GM15510 (cell line): ENCODE measurements around the gene SLC22A4.

Experiments used
- POLR2A ChIP-seq: IDR thresholded peaks from 3 replicates; pipeline ENCODE4 v1.6.1; 2011; ENCODE audit warnings: borderline replicate concordance; ENCODE audit not compliant: insufficient read length; ENCODE audit errors: extremely low read depth

The SLC22A4 gene

GRCh38 chr5:132300577-132301343 lies 6.6 kb downstream of the SLC22A4 start:
- TF ChIP-seq POLR2A, result no peak

GRCh38 chr5:132301344-132302271 lies 7.4 kb downstream of the SLC22A4 start:
- no peak for TF ChIP-seq POLR2A

- TF ChIP-seq POLR2A, result no peak
Measured at GRCh38 chr5:132302413-132302812, 8.2 kb downstream of the SLC22A4 start.

- no peak for TF ChIP-seq POLR2A
Measured at GRCh38 chr5:132303589-132303988, 9.4 kb downstream of the SLC22A4 start.

- TF ChIP-seq POLR2A, result no peak
Measured at GRCh38 chr5:132305420-132305819, 11.2 kb downstream of the SLC22A4 start.

- TF ChIP-seq POLR2A, result no peak
Measured at GRCh38 chr5:132308701-132309100, 14.5 kb downstream of the SLC22A4 start.

- no peak for TF ChIP-seq POLR2A
Measured at GRCh38 chr5:132309679-132310078, 15.5 kb downstream of the SLC22A4 start.

GRCh38 chr5:132310141-132310834 lies 16.1 kb downstream of the SLC22A4 start:
- no peak for TF ChIP-seq POLR2A

- no peak for TF ChIP-seq POLR2A
Measured at GRCh38 chr5:132313366-132313765, 19.2 kb downstream of the SLC22A4 start.

GRCh38 chr5:132313961-132314432 lies 19.8 kb downstream of the SLC22A4 start:
- no peak for TF ChIP-seq POLR2A

- TF ChIP-seq POLR2A, result no peak
Measured at GRCh38 chr5:132315529-132316067, 21.4 kb downstream of the SLC22A4 start.

GRCh38 chr5:132319975-132320374 lies 25.8 kb downstream of the SLC22A4 start:
- TF ChIP-seq POLR2A, result no peak

GRCh38 chr5:132321109-132321721 lies 27.0 kb downstream of the SLC22A4 start:
- TF ChIP-seq POLR2A, result no peak

GRCh38 chr5:132322266-132322665 lies 28.1 kb downstream of the SLC22A4 start:
- TF ChIP-seq POLR2A, result no peak
